ENCODE results near the gene PRR5L.

GRCh38 chr11:36247493-36247892, 48.6 kb upstream of the PRR5L start:
- TF ChIP-seq, protein P1, sequence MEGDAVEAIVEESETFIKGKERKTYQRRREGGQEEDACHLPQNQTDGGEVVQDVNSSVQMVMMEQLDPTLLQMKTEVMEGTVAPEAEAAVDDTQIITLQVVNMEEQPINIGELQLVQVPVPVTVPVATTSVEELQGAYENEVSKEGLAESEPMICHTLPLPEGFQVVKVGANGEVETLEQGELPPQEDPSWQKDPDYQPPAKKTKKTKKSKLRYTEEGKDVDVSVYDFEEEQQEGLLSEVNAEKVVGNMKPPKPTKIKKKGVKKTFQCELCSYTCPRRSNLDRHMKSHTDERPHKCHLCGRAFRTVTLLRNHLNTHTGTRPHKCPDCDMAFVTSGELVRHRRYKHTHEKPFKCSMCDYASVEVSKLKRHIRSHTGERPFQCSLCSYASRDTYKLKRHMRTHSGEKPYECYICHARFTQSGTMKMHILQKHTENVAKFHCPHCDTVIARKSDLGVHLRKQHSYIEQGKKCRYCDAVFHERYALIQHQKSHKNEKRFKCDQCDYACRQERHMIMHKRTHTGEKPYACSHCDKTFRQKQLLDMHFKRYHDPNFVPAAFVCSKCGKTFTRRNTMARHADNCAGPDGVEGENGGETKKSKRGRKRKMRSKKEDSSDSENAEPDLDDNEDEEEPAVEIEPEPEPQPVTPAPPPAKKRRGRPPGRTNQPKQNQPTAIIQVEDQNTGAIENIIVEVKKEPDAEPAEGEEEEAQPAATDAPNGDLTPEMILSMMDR (IDR thresholded peaks at IDR 0.05; ENCODE audit: insufficient read depth, low read length, poor library complexity, severe bottlenecking), result no peak
- TF ChIP-seq EZH2phosphoT487 (conservative IDR thresholded peaks at IDR 0.05; ENCODE audit: low read length), result no peak

Data from SU-DHL-6 (cell line).